GM21619 (cell line): ENCODE data around the gene FETUB.

Experiments
- ATAC-seq: cut with Tn5 transposase; IDR thresholded peaks from one replicate; pipeline ENCODE4 v1.9.1; 2021; ENCODE audit not compliant: unreplicated experiment

The FETUB gene

DNA sequence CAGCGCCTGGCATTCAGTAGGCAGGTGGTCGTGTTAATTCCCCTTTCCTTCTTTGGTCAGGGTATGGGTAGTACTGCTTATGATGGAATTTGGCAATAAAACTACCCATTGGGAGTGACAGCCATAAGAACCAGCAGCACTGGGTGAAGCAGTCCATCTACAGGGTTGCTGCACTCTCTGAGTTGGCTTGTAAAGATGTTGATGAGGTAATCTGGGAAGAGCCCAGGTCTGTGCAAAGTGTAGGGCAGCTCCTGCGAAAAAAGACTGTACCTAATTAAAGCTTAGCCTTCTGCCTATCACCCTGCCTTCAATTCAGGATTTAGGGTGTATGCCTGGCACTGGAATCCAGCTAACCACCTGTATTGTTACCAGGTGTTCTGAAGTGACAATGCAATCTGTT is 4.7 kb upstream of the FETUB start:
- ATAC-seq, result no peak

DNA sequence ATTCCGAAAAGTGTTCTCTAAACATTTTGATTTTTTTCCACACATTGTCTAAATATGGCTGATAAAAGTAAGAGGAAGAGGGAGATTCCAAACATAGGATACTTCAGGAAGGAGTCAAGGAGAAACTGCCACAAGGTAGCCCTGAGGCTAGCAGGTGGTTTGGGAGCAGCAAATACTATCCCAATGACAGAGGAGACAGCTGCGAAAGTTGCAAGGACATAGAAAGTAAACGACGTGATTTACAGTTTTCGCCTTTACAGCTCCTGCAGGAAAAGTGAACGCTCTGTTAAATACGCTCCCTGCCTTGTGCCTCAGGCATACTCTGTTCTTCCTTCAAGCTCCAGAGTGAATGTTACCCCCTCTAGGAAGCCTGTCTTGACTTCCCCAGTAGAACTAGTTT is 3.7 kb upstream of the FETUB start:
- no peak for ATAC-seq

DNA sequence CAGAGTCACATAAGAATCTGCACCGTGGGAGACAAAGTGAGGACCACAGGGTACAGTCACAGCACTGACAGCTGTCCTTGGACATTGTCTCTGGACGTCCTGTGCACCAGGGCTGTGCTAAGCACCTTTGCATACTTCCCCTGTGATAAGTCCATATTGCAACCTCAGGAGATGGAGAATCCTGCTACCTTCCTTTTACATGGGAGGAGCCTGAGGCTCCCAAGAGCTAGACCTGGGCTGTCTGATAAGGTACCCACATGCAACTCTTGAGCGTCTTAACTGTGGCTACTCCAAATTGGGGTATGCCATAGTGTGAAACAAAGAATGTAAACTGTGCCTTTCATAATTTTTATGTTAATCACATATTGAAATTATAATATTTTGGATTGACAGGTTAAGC is 2.5 kb upstream of the FETUB start:
- no peak for ATAC-seq

DNA sequence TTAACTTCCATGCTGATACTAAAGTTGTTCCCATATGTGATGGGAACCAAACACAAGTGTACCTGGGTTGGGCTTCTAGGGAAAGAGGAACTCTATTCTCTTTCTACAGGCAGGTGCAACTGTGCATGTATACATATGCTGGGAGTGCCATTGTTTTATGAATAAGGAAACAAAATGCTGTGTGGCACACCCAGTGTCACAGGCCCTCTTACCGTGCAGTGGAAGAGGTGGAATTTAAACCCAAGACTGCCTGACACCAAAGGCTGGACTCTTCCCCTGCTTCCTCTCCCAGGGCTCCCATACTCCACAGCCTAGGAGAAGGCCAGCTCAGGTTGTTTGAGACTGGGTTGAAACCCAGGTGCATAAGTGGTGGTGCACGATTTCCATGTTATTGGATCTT is 1.9 kb upstream of the FETUB start:
- ATAC-seq, result no peak

DNA sequence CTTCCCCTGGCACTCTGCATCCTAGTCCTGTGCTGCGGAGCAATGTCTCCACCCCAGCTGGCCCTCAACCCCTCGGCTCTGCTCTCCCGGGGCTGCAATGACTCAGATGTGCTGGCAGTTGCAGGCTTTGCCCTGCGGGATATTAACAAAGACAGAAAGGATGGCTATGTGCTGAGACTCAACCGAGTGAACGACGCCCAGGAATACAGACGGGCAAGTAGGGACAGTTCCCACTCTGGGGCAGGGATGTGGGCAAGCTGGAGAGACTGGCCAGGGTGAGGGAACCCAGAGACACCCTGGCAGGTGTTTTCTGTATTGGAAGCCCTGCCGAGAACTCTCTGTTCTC is 247 bp downstream of the FETUB start:
- no peak for ATAC-seq

GRCh38 chr3:186640929-186641328 is 730 bp downstream of the FETUB start:
- ATAC-seq, result no peak

GRCh38 chr3:186642014-186642413 is 1.8 kb downstream of the FETUB start:
- no peak for ATAC-seq

- ATAC-seq, result no peak
Measured at GRCh38 chr3:186643493-186643892, 3.3 kb downstream of the FETUB start.

DNA sequence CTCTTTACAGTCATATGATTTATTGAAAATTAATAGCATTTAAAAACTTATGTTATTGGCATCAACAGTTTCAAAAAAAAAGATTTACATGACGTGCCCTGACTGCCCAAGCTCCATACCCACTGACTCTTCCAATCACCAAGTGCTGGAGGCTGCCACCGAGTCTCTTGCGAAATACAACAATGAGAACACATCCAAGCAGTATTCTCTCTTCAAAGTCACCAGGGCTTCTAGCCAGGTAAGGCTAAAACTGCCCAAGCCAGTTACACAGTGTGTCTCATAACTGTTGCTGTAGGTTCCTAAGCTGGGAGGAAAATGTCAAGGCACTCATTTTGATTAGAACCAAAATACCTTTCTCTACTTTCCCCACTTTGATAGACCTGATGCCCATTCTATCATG is 4.5 kb downstream of the FETUB start:
- no peak for ATAC-seq

DNA sequence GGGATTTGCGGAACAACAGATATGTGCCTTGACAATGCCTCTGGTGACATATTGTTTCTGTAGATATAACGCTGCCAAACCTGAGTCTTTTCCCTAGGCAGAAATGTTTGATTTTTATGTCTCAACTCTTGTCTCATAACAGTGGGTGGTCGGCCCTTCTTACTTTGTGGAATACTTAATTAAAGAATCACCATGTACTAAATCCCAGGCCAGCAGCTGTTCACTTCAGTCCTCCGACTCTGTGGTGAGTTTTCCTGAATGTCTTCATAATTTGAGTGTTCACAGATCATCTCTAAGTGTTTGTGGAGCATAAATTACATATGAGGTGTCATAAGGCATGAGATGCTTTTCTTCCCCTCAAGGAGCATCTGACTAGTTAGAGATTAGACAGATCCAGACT is 5.9 kb downstream of the FETUB start:
- ATAC-seq, result no peak

DNA sequence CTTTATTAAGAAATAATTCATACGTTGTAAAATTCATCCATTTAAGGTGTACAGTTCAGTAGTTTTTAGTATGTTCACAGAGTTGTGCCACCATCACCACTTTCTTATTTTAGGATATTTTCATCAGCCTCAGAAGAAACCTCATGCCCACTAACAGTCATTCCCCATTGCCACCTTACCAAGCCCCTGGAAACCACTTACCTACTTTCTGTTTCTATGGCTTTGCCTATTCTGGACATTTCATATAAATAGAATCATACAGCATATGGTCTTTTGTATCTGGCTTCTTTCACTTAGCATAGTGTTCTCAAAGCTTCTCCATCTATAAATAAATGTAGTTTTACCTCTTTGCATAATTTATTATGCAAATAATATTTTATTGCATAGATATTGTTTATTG is 6.6 kb downstream of the FETUB start:
- ATAC-seq, result no peak

DNA sequence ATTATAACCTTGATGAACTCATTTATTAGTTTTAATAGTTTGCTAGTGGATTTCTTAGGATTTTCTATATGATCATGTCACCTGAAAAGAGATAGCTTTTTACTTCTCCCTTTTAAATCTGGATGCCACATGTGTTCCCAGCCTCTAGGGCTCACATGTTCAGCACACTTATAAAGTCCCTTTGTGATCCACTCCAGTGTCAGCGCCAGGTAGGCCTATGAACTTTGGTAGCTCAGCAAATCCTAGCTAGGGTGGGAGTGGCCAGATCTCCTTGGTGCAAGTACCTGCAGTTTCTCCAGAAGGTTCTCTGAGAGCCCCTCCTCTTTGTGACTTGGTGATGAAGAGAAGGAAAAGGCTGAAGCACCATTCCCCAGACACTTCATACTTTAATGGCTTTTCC is 8.7 kb downstream of the FETUB start:
- no peak for ATAC-seq

DNA sequence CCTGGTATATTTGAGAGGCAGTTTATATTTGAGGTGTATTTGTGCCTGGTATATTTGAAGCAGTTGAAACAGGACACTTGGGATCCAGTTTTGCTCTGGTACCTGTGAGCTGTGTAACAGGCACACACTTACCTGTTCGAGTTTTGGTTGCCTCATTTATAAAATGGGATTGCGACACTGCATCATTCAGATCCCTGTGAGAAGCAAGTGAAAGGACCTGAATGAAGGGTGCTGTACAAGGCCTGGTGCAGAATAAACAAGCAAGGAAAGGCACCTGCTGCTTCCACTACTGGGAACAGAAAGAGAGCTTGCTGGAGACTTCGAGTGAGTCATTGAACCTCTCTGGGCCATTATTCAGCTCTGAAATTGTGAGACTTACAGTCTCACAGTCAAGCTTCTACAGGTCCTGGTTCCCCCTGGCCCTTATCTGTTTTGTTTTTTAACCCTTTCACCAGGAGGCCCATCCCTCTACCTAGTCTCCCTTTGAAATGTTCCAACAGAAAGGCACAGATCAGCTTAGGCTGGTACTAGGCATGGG is 11.5 kb downstream of the FETUB start:
- no peak for ATAC-seq

GRCh38 chr3:186653080-186653707 is 13.0 kb downstream of the FETUB start:
- ATAC-seq, result peak; percentile 93

- no peak for ATAC-seq
Measured at GRCh38 chr3:186653984-186654383, 13.8 kb downstream of the FETUB start.

DNA sequence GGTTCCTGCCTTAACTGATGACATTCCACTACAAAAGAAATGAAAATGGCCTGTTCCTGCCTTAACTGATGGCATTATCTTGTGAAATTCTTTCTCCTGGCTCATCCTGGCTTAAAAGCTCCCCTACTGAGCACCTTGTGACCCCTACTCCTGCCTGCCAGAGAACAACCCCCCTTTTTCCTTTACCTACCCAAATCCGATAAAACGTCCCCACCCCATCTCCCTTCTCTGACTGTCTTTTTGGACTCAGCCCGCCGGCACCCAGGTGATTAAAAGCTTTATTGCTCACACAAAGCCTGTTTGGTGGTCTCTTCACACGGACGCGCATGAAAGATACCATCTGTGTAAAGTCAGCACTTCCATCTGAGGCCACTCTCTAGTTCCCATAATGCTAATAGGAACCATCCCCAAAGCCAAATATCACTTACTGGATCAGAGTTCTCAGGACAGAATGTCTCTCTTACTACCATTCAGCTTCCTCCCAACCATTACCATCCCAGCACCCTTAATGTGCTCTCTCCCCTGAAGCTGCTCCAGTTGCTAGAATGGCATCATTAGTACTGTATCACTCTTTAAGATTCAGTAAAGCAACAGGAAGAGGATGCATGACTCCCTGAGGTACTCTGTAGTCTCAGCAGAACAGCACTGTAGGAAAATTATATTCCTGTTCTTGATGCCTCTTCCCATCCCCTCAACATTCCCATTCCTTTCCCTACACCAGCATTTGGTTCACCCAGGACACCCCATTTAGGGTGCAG is 23.3 kb downstream of the FETUB start:
- no peak for ATAC-seq

DNA sequence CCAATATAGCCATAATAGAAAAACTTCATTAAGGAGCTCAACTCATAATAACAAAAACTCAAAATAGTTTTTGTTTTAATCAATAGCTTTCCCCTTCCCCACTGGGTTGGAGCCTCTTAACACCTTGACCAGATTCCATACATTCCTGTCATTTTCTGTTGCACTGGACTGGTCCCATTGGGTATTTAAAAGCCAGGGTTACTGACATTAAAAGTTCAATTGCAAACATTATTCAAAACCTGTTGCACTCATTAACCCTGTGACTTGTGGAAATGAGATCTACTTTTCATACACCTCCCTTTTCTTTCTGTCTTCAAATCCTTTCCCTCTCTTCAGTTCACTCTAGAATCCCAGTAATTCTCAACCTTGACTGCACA is 23.9 kb downstream of the FETUB start:
- ATAC-seq, result no peak

- no peak for ATAC-seq
Measured at GRCh38 chr3:186664506-186664905, 24.3 kb downstream of the FETUB start.

DNA sequence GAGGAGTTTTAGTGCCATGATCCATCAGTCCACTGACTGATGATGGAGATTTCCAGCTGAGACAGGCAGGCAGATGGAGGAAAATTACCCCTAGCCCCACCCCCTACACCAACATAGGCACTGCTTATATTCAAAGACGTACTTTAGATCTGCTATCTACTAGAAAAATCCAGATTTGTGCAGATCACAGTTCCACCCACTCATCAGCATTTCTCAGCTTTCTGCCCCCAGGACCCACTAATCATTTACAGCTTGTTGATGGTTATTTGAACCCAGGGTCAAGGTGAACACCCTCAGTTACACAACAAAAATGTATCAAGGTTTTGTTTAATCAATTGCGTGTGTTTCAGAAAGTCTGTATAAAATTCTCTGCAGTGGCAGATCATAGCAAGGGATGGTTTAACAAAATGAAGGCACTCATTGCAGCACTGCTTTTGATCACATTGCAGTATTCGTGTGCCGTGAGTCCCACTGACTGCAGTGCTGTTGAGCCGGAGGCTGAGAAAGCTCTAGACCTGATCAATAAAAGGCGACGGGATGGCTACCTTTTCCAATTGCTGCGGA is 25.5 kb downstream of the FETUB start, which contains the start of gene HRG:
Gene HRG, plus strand, starts transcription at position 390 of the 564 bp plus-strand sequence. Its CDS starts 18 bp downstream, at position 408.
- ATAC-seq, result no peak

GRCh38 chr3:186668426-186668825 is 28.2 kb downstream of the FETUB start:
- ATAC-seq, result no peak

DNA sequence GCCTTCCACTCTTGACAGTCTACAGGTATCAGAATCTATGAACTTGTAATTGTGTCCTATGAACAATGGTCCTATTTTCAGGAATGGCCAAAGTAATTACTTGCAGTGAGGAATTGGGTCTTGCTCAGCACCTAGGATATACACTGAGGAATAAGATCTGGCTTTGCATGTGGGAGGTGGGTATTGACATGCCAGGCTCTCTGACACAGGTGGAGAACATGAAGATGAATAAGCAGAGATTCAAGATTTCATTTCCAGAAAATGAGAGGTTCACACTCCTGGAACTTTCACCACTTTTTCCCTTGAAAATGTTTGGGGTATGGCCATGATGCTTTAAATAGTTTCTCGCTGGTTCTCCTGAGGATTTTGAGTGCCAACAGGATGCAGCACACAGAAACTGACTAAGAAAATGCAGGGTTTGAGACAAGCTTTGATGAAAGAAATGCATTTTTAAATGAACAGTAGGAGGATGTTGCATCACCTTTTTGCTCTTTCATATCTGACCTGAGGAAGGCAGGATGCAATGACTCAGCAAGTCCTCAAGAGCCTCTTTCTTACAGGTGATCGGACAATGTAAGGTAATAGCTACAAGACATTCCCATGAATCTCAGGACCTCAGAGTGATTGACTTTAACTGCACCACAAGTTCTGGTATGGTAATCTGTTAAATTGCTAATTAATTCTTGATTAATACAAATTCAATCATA is 29.3 kb downstream of the FETUB start:
- no peak for ATAC-seq

GRCh38 chr3:186670155-186670554 is 30.0 kb downstream of the FETUB start:
- no peak for ATAC-seq
